NCI-H524 treated with DMSO at 0.1 percent for 48 hours (cell line): ENCODE measurements around the gene ROPN1L.
"Not testable (repeated sequence)": the region's sequence is repeated elsewhere in the genome, so short reads cannot be mapped to it uniquely, and the experiment has no call there.

Experiments used
- DNase-seq: peaks from one replicate; lab custom pipeline; 2025; lab: John Stamatoyannopoulos, UW

The ROPN1L gene

GRCh38 chr5:10441083-10441991 lies at the start of gene ROPN1L:
Gene ROPN1L, plus strand, starts transcription at chr5:10441879. Its CDS starts 289 bp downstream, at chr5:10442168.
- peak; percentile 66 for DNase-seq

- DNase-seq, result not testable (repeated sequence)
These were observed 48.9 kb upstream of the ROPN1L start for GRCh38 chr5:10392567-10393328.

- DNase-seq, result no peak
These were observed 48.2 kb upstream of the ROPN1L start for GRCh38 chr5:10393491-10393890.

GRCh38 chr5:10396552-10396951 lies 45.1 kb upstream of the ROPN1L start:
- DNase-seq, result no peak

GRCh38 chr5:10399839-10400238 lies 41.8 kb upstream of the ROPN1L start:
- no peak for DNase-seq

GRCh38 chr5:10400411-10400810 lies 41.3 kb upstream of the ROPN1L start:
- no peak for DNase-seq

GRCh38 chr5:10400831-10401230 lies 40.8 kb upstream of the ROPN1L start:
- DNase-seq, result no peak

- no peak for DNase-seq
These were observed 40.2 kb upstream of the ROPN1L start for GRCh38 chr5:10401498-10401897.

- no peak for DNase-seq
These were observed 37.9 kb upstream of the ROPN1L start for GRCh38 chr5:10403829-10404228.

GRCh38 chr5:10406651-10407050 lies 35.0 kb upstream of the ROPN1L start:
- DNase-seq, result no peak

- DNase-seq, result no peak
These were observed 32.2 kb upstream of the ROPN1L start for GRCh38 chr5:10409504-10409903.

GRCh38 chr5:10410662-10411061 lies 31.0 kb upstream of the ROPN1L start:
- no peak for DNase-seq

- DNase-seq, result no peak
These were observed 30.3 kb upstream of the ROPN1L start for GRCh38 chr5:10411336-10411735.

- no peak for DNase-seq
These were observed 24.8 kb upstream of the ROPN1L start for GRCh38 chr5:10416868-10417267.

GRCh38 chr5:10418654-10419345 lies 22.9 kb upstream of the ROPN1L start:
- no peak for DNase-seq

GRCh38 chr5:10420468-10420867 lies 21.2 kb upstream of the ROPN1L start:
- no peak for DNase-seq

GRCh38 chr5:10420932-10421331 lies 20.7 kb upstream of the ROPN1L start:
- no peak for DNase-seq

- DNase-seq, result no peak
These were observed 19.6 kb upstream of the ROPN1L start for GRCh38 chr5:10421896-10422691.

- DNase-seq, result no peak
These were observed 18.7 kb upstream of the ROPN1L start for GRCh38 chr5:10423022-10423421.

GRCh38 chr5:10424124-10424731 lies 17.5 kb upstream of the ROPN1L start:
- peak; percentile 18 for DNase-seq

- no peak for DNase-seq
These were observed 14.5 kb upstream of the ROPN1L start for GRCh38 chr5:10427201-10427600.
